ENCODE measurements around the gene EPS8L3.

DNA sequence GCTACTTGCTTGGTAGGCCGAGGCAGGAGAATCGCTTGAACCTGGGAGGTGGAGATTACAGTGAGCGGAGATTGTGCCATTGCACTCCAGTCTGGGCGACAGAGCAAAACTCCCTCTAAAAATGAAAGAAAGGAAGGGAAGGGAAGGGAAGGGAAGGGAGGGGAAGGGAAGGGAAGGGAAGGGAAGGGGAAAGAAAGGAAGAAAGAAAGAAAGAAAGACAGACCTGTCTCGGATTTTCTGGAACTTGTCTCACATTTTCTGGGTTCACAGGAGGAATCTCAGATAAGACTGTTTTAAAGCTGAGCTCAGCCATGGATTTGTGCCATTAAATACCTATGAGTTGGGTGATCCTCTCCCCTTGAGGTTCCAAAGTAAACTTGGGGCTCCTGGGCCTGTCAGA lies 38.8 kb downstream of the EPS8L3 start:
- TF ChIP-seq, protein P1, sequence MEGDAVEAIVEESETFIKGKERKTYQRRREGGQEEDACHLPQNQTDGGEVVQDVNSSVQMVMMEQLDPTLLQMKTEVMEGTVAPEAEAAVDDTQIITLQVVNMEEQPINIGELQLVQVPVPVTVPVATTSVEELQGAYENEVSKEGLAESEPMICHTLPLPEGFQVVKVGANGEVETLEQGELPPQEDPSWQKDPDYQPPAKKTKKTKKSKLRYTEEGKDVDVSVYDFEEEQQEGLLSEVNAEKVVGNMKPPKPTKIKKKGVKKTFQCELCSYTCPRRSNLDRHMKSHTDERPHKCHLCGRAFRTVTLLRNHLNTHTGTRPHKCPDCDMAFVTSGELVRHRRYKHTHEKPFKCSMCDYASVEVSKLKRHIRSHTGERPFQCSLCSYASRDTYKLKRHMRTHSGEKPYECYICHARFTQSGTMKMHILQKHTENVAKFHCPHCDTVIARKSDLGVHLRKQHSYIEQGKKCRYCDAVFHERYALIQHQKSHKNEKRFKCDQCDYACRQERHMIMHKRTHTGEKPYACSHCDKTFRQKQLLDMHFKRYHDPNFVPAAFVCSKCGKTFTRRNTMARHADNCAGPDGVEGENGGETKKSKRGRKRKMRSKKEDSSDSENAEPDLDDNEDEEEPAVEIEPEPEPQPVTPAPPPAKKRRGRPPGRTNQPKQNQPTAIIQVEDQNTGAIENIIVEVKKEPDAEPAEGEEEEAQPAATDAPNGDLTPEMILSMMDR (IDR thresholded peaks at IDR 0.05): no peak
- TF ChIP-seq POLR2AphosphoS5 (IDR thresholded peaks at IDR 0.05; ENCODE audit: low read depth, low read length): no peak
